Stimulated activated CD4-positive, alpha-beta T cell treated with anti-CD3 and anti-CD28 coated beads, Interleukin-1b, Interleukin-23, amount 100 ng/mL, for 48 hours (primary cell): ENCODE data around the gene MTFR1L.

Experiments
- DNase-seq: peaks from one replicate; pipeline ENCODE4 v3.0.0-alpha.2; 2020

MTFR1L gene

DNA sequence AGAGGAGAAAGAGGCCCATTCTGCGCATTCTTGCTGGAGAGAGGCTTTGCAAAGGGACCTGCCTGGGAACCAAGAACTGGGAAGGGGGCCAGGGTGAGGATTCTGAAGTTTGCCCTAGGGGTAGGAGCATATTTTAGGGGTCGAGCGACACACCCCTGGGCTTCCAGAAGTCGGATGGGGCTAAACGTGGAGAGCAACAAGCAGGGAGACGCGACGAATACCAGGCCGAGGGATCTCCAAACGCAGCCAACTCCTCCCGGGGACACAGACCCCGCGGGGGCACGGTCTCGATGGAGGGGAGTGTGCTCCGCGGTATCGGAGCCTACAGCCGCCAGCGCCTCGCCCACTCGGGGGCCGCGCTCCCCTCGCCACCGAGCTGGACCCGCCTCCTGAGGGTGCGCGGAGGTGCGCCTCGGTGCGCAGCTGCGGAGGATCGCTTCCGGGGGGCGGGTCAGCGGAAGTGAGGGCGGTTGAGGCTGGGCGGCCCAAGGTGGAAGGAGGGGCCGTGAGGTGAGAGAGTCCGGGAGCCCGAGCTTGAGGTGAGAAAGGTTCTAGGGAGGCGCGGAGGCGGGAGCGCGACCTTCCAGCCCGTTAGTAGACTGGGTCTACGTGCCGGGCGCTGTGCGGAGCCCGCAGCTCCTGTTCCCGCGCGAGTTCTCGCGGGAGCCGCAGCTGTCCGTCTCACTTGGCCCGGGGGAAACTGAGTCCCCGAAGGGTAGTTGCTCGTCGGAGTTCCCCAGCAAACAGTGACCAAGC lies at the start of gene MTFR1L:
MTFR1L (plus strand) TSS at position 464 of the 756 bp plus-strand sequence. CDS start 3,151 bp downstream, outside the sequence.
- peak; percentile 94 for DNase-seq

GRCh38 chr1:25770541-25771220 lies 49.1 kb upstream of the MTFR1L start:
- no peak for DNase-seq

- peak; percentile 26 for DNase-seq
These were observed 48.3 kb upstream of the MTFR1L start for GRCh38 chr1:25771221-25772114.

DNA sequence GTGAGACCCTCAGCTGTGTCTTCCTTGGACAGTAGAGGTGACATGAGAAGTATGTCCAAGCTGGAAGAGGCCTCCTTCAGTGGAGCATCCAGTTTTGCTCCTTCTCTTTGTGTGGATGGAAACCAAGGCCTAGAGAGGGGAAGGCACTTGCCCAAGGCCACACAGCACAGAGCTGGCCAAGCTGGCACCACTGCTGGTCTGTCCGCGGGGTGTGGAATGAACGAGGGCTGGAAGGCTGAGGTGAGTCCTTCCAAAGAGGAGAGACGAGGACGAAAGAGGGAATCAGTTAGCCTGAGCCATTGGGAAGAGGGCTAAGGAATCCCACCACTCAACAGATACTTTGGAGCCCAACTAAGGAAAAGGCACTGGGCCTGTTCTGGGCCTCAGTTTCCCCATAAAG lies 47.6 kb upstream of the MTFR1L start:
- DNase-seq = no peak

- DNase-seq = no peak
These were observed 47.0 kb upstream of the MTFR1L start for GRCh38 chr1:25772692-25773245.

- DNase-seq = no peak
These were observed 46.2 kb upstream of the MTFR1L start for GRCh38 chr1:25773441-25774125.

- DNase-seq = no peak
These were observed 45.4 kb upstream of the MTFR1L start for GRCh38 chr1:25774206-25774803.

DNA sequence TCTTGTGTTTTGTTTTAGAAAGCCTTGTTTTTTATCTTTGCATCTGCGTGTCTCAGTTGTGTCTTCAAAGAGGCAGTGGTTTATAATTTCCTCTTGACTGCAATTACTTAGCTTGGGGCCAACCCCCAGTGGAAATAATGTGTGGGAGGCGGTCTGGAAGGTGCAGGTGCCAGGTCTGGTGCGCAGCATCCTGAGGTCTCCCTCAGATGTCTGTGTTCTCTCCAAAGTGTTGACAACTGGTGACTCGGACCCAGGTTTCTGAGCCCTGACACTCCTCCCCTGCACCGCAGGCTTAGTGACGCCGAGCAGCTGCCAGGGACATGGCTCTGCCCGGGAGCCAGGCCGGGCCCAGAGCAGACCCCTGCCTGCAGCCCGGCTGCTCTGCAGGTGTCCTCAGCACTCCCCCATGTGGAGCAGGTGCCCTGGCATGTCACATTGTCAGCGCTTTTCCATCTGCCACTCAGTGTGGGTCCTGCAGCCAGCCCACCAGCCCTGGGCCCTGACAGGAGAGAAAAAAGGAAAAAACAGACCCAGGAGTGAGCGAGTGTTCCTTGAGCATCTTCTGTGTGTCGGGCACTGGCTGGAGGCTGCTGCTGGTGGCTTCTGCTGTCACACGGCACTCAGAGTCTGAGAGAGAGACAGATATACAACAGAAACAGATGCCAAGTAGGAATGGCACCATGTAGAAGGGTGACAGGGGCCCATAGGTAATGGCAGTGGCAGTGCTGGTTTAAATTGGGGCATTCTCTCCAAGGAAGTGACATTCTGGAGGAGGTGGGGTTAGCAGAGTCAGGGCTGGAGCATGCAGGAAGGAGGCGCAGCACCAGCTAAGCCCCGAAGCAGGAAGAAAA lies 44.6 kb upstream of the MTFR1L start:
- peak; percentile 87 for DNase-seq

DNA sequence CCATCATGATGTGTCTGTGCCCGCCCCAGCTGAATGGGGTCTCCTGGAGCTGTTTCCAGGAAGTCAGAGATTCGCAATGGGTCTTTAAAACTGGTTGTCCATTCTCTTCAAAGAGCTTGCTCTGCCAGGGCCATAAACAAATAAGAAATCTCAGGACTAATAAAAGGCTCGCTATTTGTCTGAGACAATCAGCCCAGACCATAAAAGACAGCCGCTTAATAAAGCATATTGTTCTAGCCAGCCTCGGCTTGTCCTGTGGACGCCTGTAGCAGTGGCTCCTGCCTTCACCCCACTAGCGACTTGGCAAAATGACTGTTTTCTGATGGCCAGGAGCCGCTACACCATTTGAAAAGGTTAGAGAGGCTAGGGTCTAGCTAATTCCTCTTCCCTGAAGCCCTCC lies 40.4 kb upstream of the MTFR1L start:
- DNase-seq = no peak

DNA sequence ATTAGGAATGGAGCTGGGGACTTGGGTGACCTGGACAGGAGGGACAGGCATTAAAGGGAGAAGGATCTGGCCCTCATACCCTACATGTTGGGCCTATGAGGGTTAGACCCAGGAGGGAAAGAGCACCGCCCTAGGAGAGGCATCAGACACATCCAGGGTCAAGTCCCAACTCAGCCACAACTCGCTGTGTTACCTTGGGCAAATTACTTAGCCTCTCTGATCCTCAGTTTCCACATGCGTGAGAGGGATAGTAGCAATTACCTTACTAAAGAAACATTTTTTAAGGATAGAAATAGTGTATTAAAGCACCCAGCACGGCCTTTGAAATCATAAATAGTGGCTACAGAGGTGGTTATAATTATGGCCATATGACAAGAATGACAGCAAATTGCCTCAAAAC lies 39.9 kb upstream of the MTFR1L start:
- no peak for DNase-seq

GRCh38 chr1:25780318-25781129 lies 39.2 kb upstream of the MTFR1L start:
- no peak for DNase-seq

- DNase-seq = no peak
These were observed 38.7 kb upstream of the MTFR1L start for GRCh38 chr1:25781130-25781433.

DNA sequence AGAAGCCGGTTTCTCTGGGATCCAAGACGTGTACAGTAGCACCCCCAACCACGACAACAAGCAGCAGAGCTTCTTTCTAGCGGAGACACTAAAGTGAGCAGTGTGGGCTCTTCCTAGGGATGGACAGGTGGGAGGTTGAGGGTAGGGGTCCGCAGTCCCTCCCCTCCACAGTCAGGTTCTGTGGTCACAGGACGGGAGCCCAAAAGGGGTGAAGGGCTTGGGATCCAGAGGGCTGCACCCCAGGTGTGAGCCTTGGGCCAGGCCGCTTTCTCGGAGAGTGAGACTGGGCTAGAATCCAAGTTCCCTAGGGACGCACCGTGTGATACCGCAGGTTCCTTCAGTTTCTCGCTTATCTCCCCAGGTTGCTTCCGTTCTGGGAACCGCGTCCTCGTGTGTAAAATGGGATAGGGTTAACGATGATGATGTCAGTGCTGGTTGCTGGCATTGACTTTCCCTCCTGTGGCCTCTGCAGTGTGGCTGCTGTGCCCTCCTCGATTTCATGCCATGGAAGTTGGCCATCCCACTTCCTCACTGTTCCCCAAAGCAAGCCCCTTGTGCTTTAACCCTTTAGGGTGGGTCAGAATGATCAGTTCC lies 37.0 kb upstream of the MTFR1L start:
- DNase-seq = no peak

DNA sequence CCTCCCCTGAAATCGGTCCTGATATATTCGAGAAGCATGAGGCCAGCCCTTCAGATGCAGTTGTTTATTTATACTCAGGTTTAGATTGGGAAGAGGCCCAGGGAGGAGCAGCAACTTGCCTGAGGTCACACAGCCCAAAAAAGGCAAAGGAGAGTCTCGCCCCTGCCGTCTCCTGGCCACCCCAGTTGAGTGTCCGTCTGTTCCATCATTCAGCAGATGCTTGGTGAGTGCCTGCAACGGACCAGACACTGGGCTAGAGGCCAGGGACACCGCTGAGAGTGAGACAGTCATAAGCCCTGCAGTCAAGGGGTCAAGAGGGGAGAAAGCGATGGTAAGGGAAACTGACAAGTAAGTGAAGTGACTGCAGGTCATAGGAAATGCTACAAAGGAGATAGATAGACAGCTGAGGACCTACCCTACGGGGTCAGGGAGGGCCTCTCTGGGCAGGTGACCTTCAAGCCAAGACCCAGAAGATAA lies 35.1 kb upstream of the MTFR1L start:
- DNase-seq = no peak

- no peak for DNase-seq
These were observed 34.3 kb upstream of the MTFR1L start for GRCh38 chr1:25785333-25786067.

DNA sequence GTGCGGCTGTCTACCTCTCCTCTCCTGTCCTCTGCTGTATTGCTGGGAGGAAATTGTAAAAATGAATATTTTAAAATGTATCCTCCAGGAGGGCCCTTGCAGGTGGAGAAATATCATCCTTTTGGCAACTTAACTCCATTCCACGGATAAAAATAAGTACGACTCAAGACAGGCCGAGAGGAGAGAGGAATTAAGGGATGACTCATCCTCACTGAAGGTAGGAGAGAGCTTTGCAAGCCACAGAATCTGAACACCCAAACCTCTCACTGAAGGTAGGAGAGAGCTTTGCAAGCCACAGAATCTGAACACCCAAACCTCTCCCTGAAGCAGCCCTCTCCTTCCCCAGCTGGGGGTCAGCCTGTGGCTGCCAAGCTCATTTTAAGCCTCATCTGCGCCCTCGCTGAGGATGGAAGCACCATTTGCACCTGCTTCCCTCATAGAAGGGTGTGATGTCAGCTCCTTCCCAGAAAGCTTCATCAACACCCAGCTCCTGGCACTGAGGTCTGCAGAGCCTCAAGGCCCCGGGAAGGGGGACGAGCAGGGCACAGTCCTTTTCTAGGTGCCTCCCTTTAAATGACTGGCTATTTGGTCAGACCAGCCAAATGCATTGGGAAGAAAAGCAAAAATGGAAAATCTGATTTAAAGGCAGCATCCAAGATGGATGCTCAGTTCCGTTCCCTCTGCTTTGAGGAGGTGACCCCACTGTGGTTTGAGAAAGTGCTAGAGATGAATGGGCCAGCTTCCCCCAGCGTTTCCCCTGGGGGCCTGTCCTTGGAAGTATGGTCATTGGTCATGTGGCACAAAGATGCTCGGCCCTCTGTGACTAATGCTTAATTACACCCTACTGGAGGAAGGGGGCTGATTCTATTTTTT lies 32.6 kb upstream of the MTFR1L start:
- no peak for DNase-seq

GRCh38 chr1:25787760-25788166 lies 32.0 kb upstream of the MTFR1L start:
- no peak for DNase-seq

GRCh38 chr1:25790472-25790871 lies 29.3 kb upstream of the MTFR1L start:
- no peak for DNase-seq
